Cardiac muscle cell (in vitro differentiated cells and primary cell): Measurements from ENCODE around the gene CPT2. TPM values are rescaled to one million over a fixed set of nuclear protein-coding genes. Genes with fewer than 3 reads are reported as not detected.
A peak's percentile ranks its signal among the peaks of the same experiment; 100 is the strongest.

Experiments used
- DNase-seq, 2 donors: peaks; one replicate each; pipeline versions ENCODE4 v3.0.0 to v3.0.0-alpha.2; 2010 to 2017; ENCODE audit warnings: low read depth in 1 of 2, low spot score in 1 of 2
- H3K27ac ChIP-seq: fragments of 200-600 bp; sonication (generic); 2 replicates; pipeline ENCODE4 v1.5.1; 2016
- H3K27me3 ChIP-seq: fragments of 200-600 bp; sonication (generic); 2 replicates; pipeline ENCODE4 v1.6.0; 2016; ENCODE audit warnings: control low read depth
- H3K36me3 ChIP-seq: fragments of 200-600 bp; sonication (generic); 2 replicates; pipeline ENCODE4 v1.5.1; 2016; ENCODE audit warnings: control low read depth
- H3K4me1 ChIP-seq: fragments of 200-600 bp; sonication (generic); 2 replicates; pipeline ENCODE4 v1.8.1; 2017; ENCODE audit warnings: low read depth, mild to moderate bottlenecking, mixed run types
- H3K4me3 ChIP-seq: fragments of 200-600 bp; sonication (generic); 2 replicates; pipeline ENCODE4 v1.5.1; 2016; ENCODE audit warnings: mild to moderate bottlenecking
- H3K9me3 ChIP-seq: fragments of 200-600 bp; sonication (generic); 2 replicates; pipeline ENCODE4 v1.5.1; 2017; ENCODE audit warnings: low read depth, mild to moderate bottlenecking, control low read depth
- polyA plus RNA-seq: library from polyadenylated mRNA; unstranded; fragments of >200 nt; fragmentation: Nextera tagmentation; extraction: Ambion mirVana; gene quantifications from 2 replicates; pipeline ENCODE4 v1.2.1, GENCODE V29; 2016
- total RNA-seq: library from RNA; depleted of rRNA; stranded (reverse); fragments of >200 nt; gene quantifications from 2 replicates; pipeline ENCODE4 v1.2.3, GENCODE V29; 2016
- TF ChIP-seq, protein P1 (sequence below): IDR thresholded peaks from 2 replicates; pipeline ENCODE4 v1.5.1; 2012; ENCODE audit warnings: low read depth, mild to moderate bottlenecking, low read length

Gene CPT2
- total and polyA plus RNA-seq, 2 experiments from 2014 or later = 47.1 to 60.1 TPM

- H3K27ac ChIP-seq = no peak overlapping the region
- TF ChIP-seq, protein P1, sequence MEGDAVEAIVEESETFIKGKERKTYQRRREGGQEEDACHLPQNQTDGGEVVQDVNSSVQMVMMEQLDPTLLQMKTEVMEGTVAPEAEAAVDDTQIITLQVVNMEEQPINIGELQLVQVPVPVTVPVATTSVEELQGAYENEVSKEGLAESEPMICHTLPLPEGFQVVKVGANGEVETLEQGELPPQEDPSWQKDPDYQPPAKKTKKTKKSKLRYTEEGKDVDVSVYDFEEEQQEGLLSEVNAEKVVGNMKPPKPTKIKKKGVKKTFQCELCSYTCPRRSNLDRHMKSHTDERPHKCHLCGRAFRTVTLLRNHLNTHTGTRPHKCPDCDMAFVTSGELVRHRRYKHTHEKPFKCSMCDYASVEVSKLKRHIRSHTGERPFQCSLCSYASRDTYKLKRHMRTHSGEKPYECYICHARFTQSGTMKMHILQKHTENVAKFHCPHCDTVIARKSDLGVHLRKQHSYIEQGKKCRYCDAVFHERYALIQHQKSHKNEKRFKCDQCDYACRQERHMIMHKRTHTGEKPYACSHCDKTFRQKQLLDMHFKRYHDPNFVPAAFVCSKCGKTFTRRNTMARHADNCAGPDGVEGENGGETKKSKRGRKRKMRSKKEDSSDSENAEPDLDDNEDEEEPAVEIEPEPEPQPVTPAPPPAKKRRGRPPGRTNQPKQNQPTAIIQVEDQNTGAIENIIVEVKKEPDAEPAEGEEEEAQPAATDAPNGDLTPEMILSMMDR = no peak
- H3K36me3 ChIP-seq = no peaks in the 10 kb centered on the region
- no peaks in the 10 kb centered on the region for H3K27me3 ChIP-seq
- DNase-seq = no peak
- no peaks in the 10 kb centered on the region for H3K9me3 ChIP-seq
- no peak overlapping the region for H3K4me3 ChIP-seq
- H3K4me1 ChIP-seq = no peaks in the 10 kb centered on the region
These were observed 7.6 kb upstream of the CPT2 start for GRCh38 chr1:53189061-53189460.

- DNase-seq = no peak
- H3K9me3 ChIP-seq = no peaks in the 10 kb centered on the region
- H3K4me3 ChIP-seq = no peak overlapping the region
- H3K27me3 ChIP-seq = no peaks in the 10 kb centered on the region
- TF ChIP-seq, protein P1 = no peak
- no peaks in the 10 kb centered on the region for H3K36me3 ChIP-seq
- no peak overlapping the region for H3K27ac ChIP-seq
- H3K4me1 ChIP-seq = no peaks in the 10 kb centered on the region
These were observed 6.4 kb upstream of the CPT2 start for GRCh38 chr1:53190210-53190611.

DNA sequence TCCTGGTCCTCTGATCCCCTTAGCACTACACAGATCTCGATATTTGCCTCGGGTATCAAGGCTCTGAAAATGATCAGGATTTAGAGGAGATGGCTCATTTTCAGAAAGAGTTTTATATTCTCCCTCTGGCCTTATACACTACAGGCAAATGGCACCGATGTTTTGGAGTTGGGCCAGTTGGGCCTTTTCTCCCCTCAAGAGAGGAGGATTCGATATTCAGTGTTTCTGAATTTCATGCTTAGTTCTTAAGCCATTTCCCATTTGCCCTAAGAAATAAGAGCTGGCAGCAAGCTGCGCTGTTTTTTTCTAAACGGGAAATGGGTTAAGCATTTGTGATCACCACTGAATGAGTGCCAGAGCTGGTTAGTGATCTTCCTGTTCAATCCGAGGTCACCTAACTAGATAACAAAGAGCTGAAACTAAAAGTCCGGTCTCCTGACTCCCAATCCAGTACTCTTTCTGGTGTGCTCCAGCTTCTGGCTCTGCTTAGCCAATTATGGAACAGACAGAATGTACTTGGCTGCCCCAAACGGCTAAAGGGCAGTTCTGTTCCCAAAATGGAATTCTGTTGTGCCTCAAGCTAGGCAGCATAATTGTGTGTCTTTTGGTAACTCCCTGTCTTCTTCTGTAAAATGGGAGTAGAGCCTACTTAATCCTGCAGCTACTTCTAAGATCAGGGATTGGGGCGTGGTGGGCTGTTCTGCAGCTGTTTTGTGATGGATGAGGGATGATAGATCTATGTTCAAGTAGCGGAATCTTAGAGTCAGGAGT, 1.2 kb upstream of the CPT2 start:
- TF ChIP-seq, protein P1 = no peak
- Histone ChIP-seq H3K27me3 (no peaks in the 10 kb centered on the region), H3K36me3 (no peaks in the 10 kb centered on the region), H3K4me3 (no peak overlapping the region), H3K4me1 (peaks cover 20% of the 10 kb centered on the region), H3K9me3 (no peaks in the 10 kb centered on the region), H3K27ac (no peak overlapping the region)
- no peak for DNase-seq

- no peak for DNase-seq
- no peaks in the 10 kb centered on the region for H3K9me3 ChIP-seq
- H3K27ac ChIP-seq = no peak overlapping the region
- TF ChIP-seq, protein P1 = no peak
- peaks cover 20% of the 10 kb centered on the region for H3K4me1 ChIP-seq
- peak overlapping the region; percentile 71 for H3K4me3 ChIP-seq
- H3K27me3 ChIP-seq = no peaks in the 10 kb centered on the region
- H3K36me3 ChIP-seq = no peaks in the 10 kb centered on the region
These were observed 573 bp upstream of the CPT2 start for GRCh38 chr1:53196017-53196484.

GRCh38 chr1:53197291-53198200, 922 bp downstream of the CPT2 start:
- H3K36me3 ChIP-seq = peaks cover 13% of the 10 kb centered on the region
- peak; percentile 18 to 28 for DNase-seq
- peaks cover 20% of the 10 kb centered on the region for H3K4me1 ChIP-seq
- TF ChIP-seq, protein P1 = no peak
- H3K4me3 ChIP-seq = peak overlapping the region; percentile 71
- no peaks in the 10 kb centered on the region for H3K27me3 ChIP-seq
- peak overlapping the region; percentile 95 for H3K27ac ChIP-seq
- no peaks in the 10 kb centered on the region for H3K9me3 ChIP-seq
